HEK293 (cell line): ENCODE measurements around the gene FOXM1.

Source experiments
- ELK4 ChIP-seq: IDR thresholded peaks from 2 replicates; pipeline ENCODE4 v1.6.1; 2011; ENCODE audit warnings: mild to moderate bottlenecking, low read depth, low read length, borderline replicate concordance
- GFI1B ChIP-seq: fragments of 450-650 bp; formaldehyde crosslinking; IDR thresholded peaks from 2 replicates; pipeline ENCODE4 v1.5.1; 2016; ENCODE audit warnings: missing biosample characterization, missing genetic modification characterization
- KLF8 ChIP-seq: fragments of 450-650 bp; formaldehyde crosslinking; IDR thresholded peaks from 2 replicates; pipeline ENCODE4 v1.5.1; 2016; ENCODE audit warnings: missing biosample characterization, missing genetic modification characterization
- MEIS1 ChIP-seq: sonication (generic); formaldehyde crosslinking; IDR thresholded peaks from 2 replicates; pipeline ENCODE4 v1.8.1; 2022; ENCODE audit warnings: missing genetic modification reagents, mild to moderate bottlenecking, borderline replicate concordance
- PRDM4 ChIP-seq: fragments of 450-650 bp; formaldehyde crosslinking; IDR thresholded peaks from 2 replicates; pipeline ENCODE4 v1.5.1; 2017; ENCODE audit warnings: missing biosample characterization, missing genetic modification characterization
- SALL2 ChIP-seq: fragments of 450-650 bp; formaldehyde crosslinking; IDR thresholded peaks from 2 replicates; pipeline ENCODE4 v1.5.0; 2017; ENCODE audit warnings: missing biosample characterization, mild to moderate bottlenecking, missing genetic modification characterization, borderline replicate concordance
- SP7 ChIP-seq: fragments of 450-650 bp; formaldehyde crosslinking; IDR thresholded peaks from 2 replicates; pipeline ENCODE4 v1.5.1; 2016; ENCODE audit warnings: missing biosample characterization, missing genetic modification characterization
- TCF7L2 ChIP-seq: IDR thresholded peaks from 2 replicates; pipeline ENCODE4 v1.6.1; 2011; ENCODE audit warnings: low read depth, mild to moderate bottlenecking, inconsistent platforms, low read length, moderate library complexity, borderline replicate concordance
- TSHZ1 ChIP-seq: fragments of 450-650 bp; formaldehyde crosslinking; IDR thresholded peaks from 2 replicates; pipeline ENCODE4 v1.5.1; 2016; ENCODE audit warnings: missing biosample characterization, missing genetic modification characterization, borderline replicate concordance
- ZBTB48 ChIP-seq: fragments of 450-650 bp; formaldehyde crosslinking; IDR thresholded peaks from 2 replicates; pipeline ENCODE4 v1.5.1; 2016; ENCODE audit warnings: missing biosample characterization, missing genetic modification characterization
- ZBTB6 ChIP-seq: fragments of 450-650 bp; formaldehyde crosslinking; IDR thresholded peaks from 2 replicates; pipeline ENCODE4 v1.5.1; 2017; ENCODE audit warnings: missing biosample characterization, missing genetic modification characterization
- ZFHX2 ChIP-seq: fragments of 450-650 bp; formaldehyde crosslinking; conservative IDR thresholded peaks from 2 replicates; pipeline ENCODE4 v1.5.1; 2016; ENCODE audit warnings: missing biosample characterization, missing genetic modification characterization
- ZNF138 ChIP-seq: fragments of 450-650 bp; formaldehyde crosslinking; IDR thresholded peaks from 2 replicates; pipeline ENCODE4 v1.5.1; 2016; ENCODE audit warnings: missing biosample characterization, missing genetic modification characterization, borderline replicate concordance
- ZNF148 ChIP-seq: fragments of 450-650 bp; formaldehyde crosslinking; IDR thresholded peaks from 2 replicates; pipeline ENCODE4 v1.5.0; 2017; ENCODE audit warnings: missing biosample characterization, missing genetic modification characterization, borderline replicate concordance
- ZNF169 ChIP-seq: fragments of 450-650 bp; formaldehyde crosslinking; IDR thresholded peaks from 2 replicates; pipeline ENCODE4 v1.5.1; 2016; ENCODE audit warnings: missing biosample characterization, missing genetic modification characterization
- ZNF175 ChIP-seq: fragments of 450-650 bp; formaldehyde crosslinking; IDR thresholded peaks from 2 replicates; pipeline ENCODE4 v1.5.1; 2016; ENCODE audit warnings: missing biosample characterization, missing genetic modification characterization
- ZNF248 ChIP-seq: fragments of 450-650 bp; formaldehyde crosslinking; IDR thresholded peaks from 2 replicates; pipeline ENCODE4 v1.5.1; 2017; ENCODE audit warnings: missing biosample characterization, missing genetic modification characterization
- ZNF280C ChIP-seq: fragments of 450-650 bp; formaldehyde crosslinking; IDR thresholded peaks from 2 replicates; pipeline ENCODE4 v1.5.1; 2016; ENCODE audit warnings: missing biosample characterization, missing genetic modification characterization
- ZNF433 ChIP-seq: fragments of 450-650 bp; formaldehyde crosslinking; IDR thresholded peaks from 2 replicates; pipeline ENCODE4 v1.5.1; 2016; ENCODE audit warnings: missing biosample characterization, missing genetic modification characterization, low read depth
- ZNF555 ChIP-seq: fragments of 450-650 bp; formaldehyde crosslinking; conservative IDR thresholded peaks from 2 replicates; pipeline ENCODE4 v1.5.1; 2017; ENCODE audit warnings: missing biosample characterization, mild to moderate bottlenecking, missing genetic modification characterization, inconsistent platforms
- ZNF571 ChIP-seq: fragments of 450-650 bp; formaldehyde crosslinking; IDR thresholded peaks from 2 replicates; pipeline ENCODE4 v1.5.0; 2017; ENCODE audit warnings: missing biosample characterization, missing genetic modification characterization
- ZNF585B ChIP-seq: fragments of 450-650 bp; formaldehyde crosslinking; IDR thresholded peaks from 2 replicates; pipeline ENCODE4 v1.5.1; 2016; ENCODE audit warnings: missing biosample characterization, missing genetic modification characterization
- ZNF621 ChIP-seq: fragments of 450-650 bp; formaldehyde crosslinking; IDR thresholded peaks from 2 replicates; pipeline ENCODE4 v1.5.1; 2017; ENCODE audit warnings: missing biosample characterization, missing genetic modification characterization
- ZNF785 ChIP-seq: fragments of 450-650 bp; formaldehyde crosslinking; IDR thresholded peaks from 2 replicates; pipeline ENCODE4 v1.5.1; 2016; ENCODE audit warnings: missing biosample characterization, missing genetic modification characterization
- ZSCAN16 ChIP-seq: fragments of 450-650 bp; formaldehyde crosslinking; IDR thresholded peaks from 2 replicates; pipeline ENCODE4 v1.5.1; 2016; ENCODE audit warnings: missing biosample characterization, missing genetic modification characterization

The FOXM1 gene

DNA sequence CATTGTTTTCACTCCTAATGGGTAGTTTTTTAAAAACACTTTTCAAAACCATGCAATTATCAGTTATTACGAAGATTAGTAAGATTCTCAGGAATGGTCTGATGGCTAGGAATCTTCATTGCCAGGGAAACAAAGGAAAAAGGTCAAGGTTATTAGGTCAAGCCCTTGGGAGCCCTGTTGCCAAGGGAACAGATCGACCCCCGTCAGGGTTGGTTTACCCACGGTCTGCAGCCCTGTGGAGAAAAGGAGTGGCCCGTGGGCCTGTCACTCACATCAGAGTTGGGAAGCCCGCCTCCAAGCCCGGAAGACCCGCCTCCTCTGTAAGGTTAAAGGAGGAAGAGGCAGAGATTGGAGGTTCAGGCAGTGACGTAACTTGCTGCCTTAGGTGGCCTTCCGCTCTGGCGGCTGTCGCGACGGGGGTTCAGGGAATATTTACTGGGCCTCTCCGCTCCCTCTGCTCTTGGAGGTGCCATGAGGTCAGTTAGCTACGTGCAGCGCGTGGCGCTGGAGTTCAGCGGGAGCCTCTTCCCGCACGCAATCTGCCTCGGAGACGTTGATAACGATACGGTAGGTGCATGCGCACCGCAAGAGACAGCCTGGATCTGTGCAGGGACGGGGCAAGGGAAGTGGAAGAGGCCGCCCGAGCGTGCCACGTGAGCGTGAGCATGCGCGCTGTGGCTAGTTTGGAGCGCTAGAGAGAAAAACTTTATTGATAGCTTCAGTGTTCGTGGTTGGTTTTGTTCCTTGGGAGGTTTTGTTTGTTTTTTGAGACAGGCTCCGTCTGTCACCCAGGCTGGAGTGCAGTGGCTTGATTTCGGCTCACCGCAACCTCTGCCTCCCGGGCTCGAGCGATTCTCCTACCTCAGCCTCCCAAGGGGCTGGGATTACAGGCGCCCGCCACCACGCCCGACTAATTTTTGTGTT is 64.4 kb downstream of the FOXM1 start, which contains the start of gene ITFG2 (continued):
- TF ChIP-seq MEIS1 (CRISPR knock-in tag) (no peak; the same call in 1 of the 2 replicates), TSHZ1 (tag by site-specific recombination) (peak; percentile 92), ZNF585B (tag by site-specific recombination) (no peak), TCF7L2 (no peak), ELK4 (no peak; the same call in 1 of the 2 replicates), ZNF280C (tag by site-specific recombination) (no peak), ZNF148 (no peak), ZNF621 (tag by site-specific recombination) (no peak), ZFHX2 (tag by site-specific recombination) (no peak; the same call in 1 of the 2 replicates), ZBTB48 (tag by site-specific recombination) (peak; percentile 98), ZNF248 (tag by site-specific recombination) (no peak), ZBTB6 (tag by site-specific recombination) (peak; percentile 90), ZNF138 (tag by site-specific recombination) (no peak), SALL2 (tag by site-specific recombination) (no peak), ZNF571 (no peak), ZNF555 (tag by site-specific recombination) (no peak), ZNF433 (no peak), ZNF175 (tag by site-specific recombination) (no peak), ZSCAN16 (tag by site-specific recombination) (peak; percentile 65; the same call in 1 of the 2 replicates), PRDM4 (tag by site-specific recombination) (peak; percentile 70; the same call in 1 of the 2 replicates), ZNF785 (tag by site-specific recombination) (peak; percentile 76; the same call in 1 of the 2 replicates), ZNF169 (tag by site-specific recombination) (no peak), KLF8 (tag by site-specific recombination) (peak; percentile 94), GFI1B (peak; percentile 90), SP7 (tag by site-specific recombination) (peak; percentile 96)
